Measurements from ENCODE around the gene LRIT3.

The LRIT3 gene

DNA sequence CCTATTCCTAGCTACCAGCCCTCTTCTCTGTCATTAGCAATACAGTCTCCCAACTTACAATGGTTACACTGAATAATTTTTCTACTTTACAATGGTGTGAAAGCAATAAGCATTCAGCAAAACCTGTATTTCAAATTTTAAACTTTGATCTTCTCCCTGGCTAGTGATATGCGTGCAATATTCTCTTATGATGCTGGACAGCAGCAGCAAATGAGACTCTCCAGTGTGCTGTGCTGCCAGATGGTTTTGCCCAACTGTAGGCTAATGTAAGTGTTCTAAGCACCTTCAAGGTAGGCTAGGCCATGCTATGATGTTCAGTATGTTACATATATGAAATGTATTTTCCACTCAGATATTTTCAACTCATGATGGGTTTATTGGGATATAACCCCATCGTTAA is 38.3 kb upstream of the LRIT3 start:
- Histone ChIP-seq H3K36me3 (no peaks in the 10 kb centered on the region), H3K4me3 (no peak overlapping the region), H3K27ac (no peak overlapping the region), H3K9me3 (no peaks in the 10 kb centered on the region), H3K27me3 (peaks cover 0 to 2% of the 10 kb centered on the region in 2 donors), H3K4me1 (peaks cover 0 to 2% (median 0%) of the 10 kb centered on the region in 4 donors)
- intact Hi-C loops (cut with DNase I; ENCODE audit: low total_unique reads), result loop anchor here (10.0 kb wide), 1 partner anchor 1185 kb away; the partner anchor contains the start of gene RPL34
- DNase-seq, result no peak
- TF ChIP-seq, protein P1, sequence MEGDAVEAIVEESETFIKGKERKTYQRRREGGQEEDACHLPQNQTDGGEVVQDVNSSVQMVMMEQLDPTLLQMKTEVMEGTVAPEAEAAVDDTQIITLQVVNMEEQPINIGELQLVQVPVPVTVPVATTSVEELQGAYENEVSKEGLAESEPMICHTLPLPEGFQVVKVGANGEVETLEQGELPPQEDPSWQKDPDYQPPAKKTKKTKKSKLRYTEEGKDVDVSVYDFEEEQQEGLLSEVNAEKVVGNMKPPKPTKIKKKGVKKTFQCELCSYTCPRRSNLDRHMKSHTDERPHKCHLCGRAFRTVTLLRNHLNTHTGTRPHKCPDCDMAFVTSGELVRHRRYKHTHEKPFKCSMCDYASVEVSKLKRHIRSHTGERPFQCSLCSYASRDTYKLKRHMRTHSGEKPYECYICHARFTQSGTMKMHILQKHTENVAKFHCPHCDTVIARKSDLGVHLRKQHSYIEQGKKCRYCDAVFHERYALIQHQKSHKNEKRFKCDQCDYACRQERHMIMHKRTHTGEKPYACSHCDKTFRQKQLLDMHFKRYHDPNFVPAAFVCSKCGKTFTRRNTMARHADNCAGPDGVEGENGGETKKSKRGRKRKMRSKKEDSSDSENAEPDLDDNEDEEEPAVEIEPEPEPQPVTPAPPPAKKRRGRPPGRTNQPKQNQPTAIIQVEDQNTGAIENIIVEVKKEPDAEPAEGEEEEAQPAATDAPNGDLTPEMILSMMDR (IDR thresholded peaks at IDR 0.05), result no peak

DNA sequence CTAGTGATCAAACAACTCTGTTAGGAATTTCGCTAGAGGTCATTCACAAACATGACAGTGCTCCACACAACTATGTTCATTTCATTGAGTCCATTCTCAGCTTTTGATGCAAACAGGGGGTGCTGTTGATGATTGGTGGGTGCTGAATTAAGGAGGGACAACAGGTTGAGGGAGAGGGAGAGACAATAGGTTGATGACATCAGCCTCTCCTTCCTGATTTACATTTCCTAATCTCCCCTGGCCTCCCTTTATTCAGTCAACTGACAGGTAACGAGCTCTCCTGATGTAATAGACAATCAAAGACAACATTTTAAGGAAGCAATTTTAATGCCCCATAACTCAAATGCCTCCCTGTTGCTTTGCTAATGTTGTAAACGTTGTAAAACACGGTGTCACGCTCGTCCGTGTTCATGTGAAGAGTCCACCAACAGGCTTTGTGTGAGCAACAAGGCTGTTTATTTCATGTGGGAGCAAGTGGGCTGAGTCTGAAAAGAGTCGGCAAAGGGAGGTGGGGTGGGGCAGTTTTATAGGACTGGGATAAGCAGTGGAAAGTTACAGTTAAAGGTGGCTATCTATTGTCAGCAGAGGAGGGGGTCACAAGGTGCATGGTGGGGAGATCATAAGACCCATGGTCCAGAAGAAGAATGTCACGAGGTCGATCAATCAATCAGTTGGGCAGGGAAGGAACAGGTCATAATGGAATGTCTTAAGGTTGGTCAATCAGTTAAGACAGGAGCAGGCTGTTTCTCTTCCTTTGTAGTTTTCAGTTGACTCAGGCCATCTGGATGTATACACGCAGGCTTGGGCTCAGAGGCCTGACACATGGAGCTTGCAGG is 37.1 kb upstream of the LRIT3 start:
- H3K27me3 ChIP-seq, result peaks cover 0 to under 1% of the 10 kb centered on the region in 2 donors
- intact Hi-C loops (cut with DNase I; ENCODE audit: low total_unique reads), result loop anchor here (10.0 kb wide), 1 partner anchor 1186 kb away; the partner anchor contains the start of gene RPL34
- TF ChIP-seq, protein P1 (IDR thresholded peaks at IDR 0.05), result no peak
- H3K27ac ChIP-seq, result no peak overlapping the region
- H3K36me3 ChIP-seq, result no peaks in the 10 kb centered on the region
- H3K9me3 ChIP-seq, result no peaks in the 10 kb centered on the region
- H3K4me3 ChIP-seq, result no peak overlapping the region
- peaks cover 0 to 5% (median 0%) of the 10 kb centered on the region in 4 donors for H3K4me1 ChIP-seq
- no peak for DNase-seq

DNA sequence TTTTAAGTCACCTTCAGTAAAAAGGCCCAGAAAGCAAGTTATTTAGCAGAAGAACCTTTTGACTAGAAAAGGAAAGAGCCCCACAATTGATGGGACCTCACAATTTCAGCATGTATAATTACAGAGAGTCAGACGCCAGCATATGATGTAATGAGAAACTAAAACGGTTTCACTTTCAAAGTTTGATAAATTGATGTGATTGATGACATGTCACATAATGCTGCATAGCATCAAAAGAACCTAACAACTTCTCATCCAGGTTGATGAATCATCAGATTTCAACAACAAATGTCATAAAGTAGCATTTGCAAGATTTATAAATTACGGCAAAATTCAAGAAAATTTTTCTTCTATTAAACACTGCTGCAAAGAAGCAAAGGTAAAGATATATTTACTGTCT is 36.2 kb upstream of the LRIT3 start:
- DNase-seq, result no peak
- peaks cover 0 to 14% (median 7%) of the 10 kb centered on the region in 4 donors for H3K4me1 ChIP-seq
- H3K9me3 ChIP-seq, result no peaks in the 10 kb centered on the region
- no peaks in the 10 kb centered on the region for H3K27me3 ChIP-seq
- no peak overlapping the region for H3K27ac ChIP-seq
- H3K36me3 ChIP-seq, result no peaks in the 10 kb centered on the region
- H3K4me3 ChIP-seq, result no peak overlapping the region
- intact Hi-C loops (cut with DNase I; ENCODE audit: low total_unique reads), result loop anchor here (10.0 kb wide), 1 partner anchor 1187 kb away; the partner anchor contains the start of gene RPL34
- TF ChIP-seq, protein P1 (IDR thresholded peaks at IDR 0.05), result no peak

DNA sequence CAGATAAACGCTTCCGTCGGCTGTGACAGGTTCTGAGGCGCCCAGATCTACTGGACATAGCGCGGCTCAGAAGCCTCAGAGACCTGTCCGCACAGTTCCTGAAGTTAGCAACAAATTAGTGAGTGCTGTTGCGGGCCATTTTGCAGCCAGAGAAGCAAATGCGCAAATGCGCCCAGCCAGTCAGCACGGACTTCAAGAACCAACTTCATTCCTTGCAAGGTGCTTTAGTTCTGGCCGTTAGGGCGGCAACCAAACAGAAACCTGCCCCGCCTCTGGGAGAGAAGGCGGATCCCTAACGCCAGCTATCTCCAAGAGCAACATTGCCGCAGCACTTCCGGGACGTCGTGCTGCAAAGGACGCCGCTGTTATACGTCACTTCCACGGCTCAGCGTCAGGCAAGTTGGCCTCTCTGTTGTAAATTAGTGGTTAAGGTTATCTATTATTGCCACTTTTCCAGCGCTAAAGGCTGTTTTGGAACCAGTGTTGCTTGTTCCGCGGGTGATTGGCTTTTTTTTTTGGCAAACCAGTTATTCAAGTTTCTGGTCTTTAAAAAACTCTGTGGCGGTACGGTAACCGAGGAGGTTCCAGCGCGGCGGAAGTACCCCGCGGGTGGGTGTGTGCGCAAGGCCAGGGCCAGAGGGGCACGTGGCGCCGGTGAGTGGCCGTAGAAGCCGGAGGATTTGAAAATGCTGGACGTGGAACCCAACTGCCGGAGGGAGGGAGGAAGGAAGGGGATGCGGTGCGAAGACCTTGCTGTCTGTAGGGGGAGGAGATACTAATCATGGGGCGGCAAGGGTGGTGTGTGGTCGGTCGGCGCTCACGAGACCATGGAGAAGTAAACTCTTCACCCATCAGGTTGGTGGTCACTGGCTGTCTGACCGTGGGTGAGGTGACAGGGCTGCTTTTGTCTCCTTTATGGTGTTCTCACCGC is 32.5 kb upstream of the LRIT3 start, which contains the start of gene GAR1:
Gene GAR1, plus strand, starts transcription at position 612 of the 931 bp plus-strand sequence. CDS start 403 bp downstream, outside the sequence.
- intact Hi-C loops (cut with DNase I; ENCODE audit: low total_unique reads), result loop anchor here (5.0 to 10.0 kb wide), 3 partner anchors 113 to 1191 kb away; partner anchors contain the start of genes CASP6, RPL34 and SEC24B
- Histone ChIP-seq H3K27ac (peak within 1 kb of the TSS; percentile 79 to 82), H3K27me3 (no peaks in the 10 kb centered on the region), H3K4me1 (peaks cover 0 to 18% (median 12%) of the 10 kb centered on the region in 4 donors), H3K9me3 (no peaks in the 10 kb centered on the region), H3K36me3 (peaks cover 0 to 2% (median 0%) of the 10 kb centered on the region in 3 donors), H3K4me3 (peak within 1 kb of the TSS; percentile 69 to 87)
- peak; percentile 89 to 91 for DNase-seq
- TF ChIP-seq, protein P1 (IDR thresholded peaks at IDR 0.05), result no peak

DNA sequence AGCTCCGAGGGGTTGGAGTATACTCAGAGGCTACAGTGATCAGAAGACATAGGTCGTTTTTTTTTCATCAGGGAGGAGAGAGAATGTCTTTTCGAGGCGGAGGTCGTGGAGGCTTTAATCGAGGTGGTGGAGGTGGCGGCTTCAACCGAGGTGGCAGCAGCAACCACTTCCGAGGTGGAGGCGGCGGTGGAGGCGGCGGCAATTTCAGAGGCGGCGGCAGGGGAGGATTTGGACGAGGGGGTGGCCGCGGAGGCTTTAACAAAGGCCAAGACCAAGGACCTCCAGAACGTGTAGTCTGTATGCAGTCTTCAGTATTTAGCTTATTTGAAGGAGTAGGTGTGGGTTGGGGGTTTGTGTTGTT is 31.8 kb upstream of the LRIT3 start:
- H3K4me3 ChIP-seq, result peak overlapping the region; percentile 69 to 87
- H3K27ac ChIP-seq, result peak overlapping the region; percentile 79 to 82
- H3K4me1 ChIP-seq, result peaks cover 0 to 18% (median 12%) of the 10 kb centered on the region in 4 donors
- H3K27me3 ChIP-seq, result no peaks in the 10 kb centered on the region
- DNase-seq, result no peak
- H3K36me3 ChIP-seq, result peaks cover 0 to 8% (median 6%) of the 10 kb centered on the region in 3 donors
- intact Hi-C loops (cut with DNase I; ENCODE audit: low total_unique reads), result loop anchor here (5.0 to 10.0 kb wide), 3 partner anchors 114 to 1191 kb away; partner anchors contain the start of genes CASP6, RPL34 and SEC24B
- H3K9me3 ChIP-seq, result no peaks in the 10 kb centered on the region
- TF ChIP-seq, protein P1 (IDR thresholded peaks at IDR 0.05), result no peak
